Neural crest cell (in vitro differentiated cells): ENCODE data around the gene CAPRIN1. TPM values are rescaled to one million over a fixed set of nuclear protein-coding genes. Genes with fewer than 3 reads are reported as not detected.

Source experiments
- DNase-seq: peaks from one replicate; pipeline ENCODE4 v3.0.0; 2021; ENCODE audit warnings: low read depth, mixed read lengths, low spot score
- H3K27ac Mint-ChIP-seq: one replicate; pipeline ENCODE4 v1.8.0; 2021; ENCODE audit warnings: mild to moderate bottlenecking, mixed read lengths; ENCODE audit not compliant: unreplicated experiment
- H3K27me3 Mint-ChIP-seq: 2 replicates; pipeline ENCODE4 v1.8.0; 2021; ENCODE audit warnings: low read depth, mild to moderate bottlenecking, mixed read lengths
- H3K36me3 Mint-ChIP-seq: 2 replicates; pipeline ENCODE4 v1.8.0; 2021; ENCODE audit warnings: low read depth, mild to moderate bottlenecking, mixed read lengths
- H3K4me1 Mint-ChIP-seq: 2 replicates; pipeline ENCODE4 v1.8.0; 2021; ENCODE audit warnings: mixed read lengths
- H3K4me3 Mint-ChIP-seq: one replicate; pipeline ENCODE4 v1.8.0; 2021; ENCODE audit warnings: mild to moderate bottlenecking, mixed read lengths
- H3K9me3 Mint-ChIP-seq: 2 replicates; pipeline ENCODE4 v1.8.0; 2021; ENCODE audit warnings: mixed read lengths
- total RNA-seq: library from RNA; stranded (reverse); gene quantifications from 2 replicates; pipeline ENCODE4 v1.2.1, GENCODE V29; 2021
- TF ChIP-seq, protein P1 (sequence below): fragments of 200-600 bp; sonication (generic); conservative IDR thresholded peaks from 2 replicates; pipeline ENCODE4 v1.5.0; 2021; ENCODE audit warnings: antibody characterized with exemption, mild to moderate bottlenecking

The CAPRIN1 gene
- total RNA-seq, 1 donor from 2014 or later, result 383 TPM

DNA sequence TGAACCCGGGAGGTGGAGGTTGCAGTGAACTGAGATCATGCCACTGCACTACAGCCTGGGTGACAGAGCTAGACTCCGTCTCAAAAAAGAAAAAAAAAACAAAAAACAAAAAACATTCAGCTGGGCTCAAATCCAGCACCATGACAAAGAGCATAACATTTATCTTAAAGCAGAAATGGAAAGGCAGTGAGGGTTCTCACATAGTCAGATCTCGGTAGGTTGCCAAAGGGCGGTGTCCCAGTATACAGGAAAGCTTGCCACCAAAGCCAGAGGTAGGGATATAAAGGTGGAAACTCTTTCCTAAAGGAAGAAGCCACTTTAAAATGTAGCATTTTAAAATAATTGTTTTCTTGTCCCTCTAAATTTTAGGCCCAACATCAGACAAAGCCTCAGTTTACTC is 22.4 kb upstream of the CAPRIN1 start:
- peaks cover 10% of the 10 kb centered on the region for H3K4me1 Mint-ChIP-seq
- H3K9me3 Mint-ChIP-seq, result no peaks in the 10 kb centered on the region
- DNase-seq, result no peak
- TF ChIP-seq, protein P1, sequence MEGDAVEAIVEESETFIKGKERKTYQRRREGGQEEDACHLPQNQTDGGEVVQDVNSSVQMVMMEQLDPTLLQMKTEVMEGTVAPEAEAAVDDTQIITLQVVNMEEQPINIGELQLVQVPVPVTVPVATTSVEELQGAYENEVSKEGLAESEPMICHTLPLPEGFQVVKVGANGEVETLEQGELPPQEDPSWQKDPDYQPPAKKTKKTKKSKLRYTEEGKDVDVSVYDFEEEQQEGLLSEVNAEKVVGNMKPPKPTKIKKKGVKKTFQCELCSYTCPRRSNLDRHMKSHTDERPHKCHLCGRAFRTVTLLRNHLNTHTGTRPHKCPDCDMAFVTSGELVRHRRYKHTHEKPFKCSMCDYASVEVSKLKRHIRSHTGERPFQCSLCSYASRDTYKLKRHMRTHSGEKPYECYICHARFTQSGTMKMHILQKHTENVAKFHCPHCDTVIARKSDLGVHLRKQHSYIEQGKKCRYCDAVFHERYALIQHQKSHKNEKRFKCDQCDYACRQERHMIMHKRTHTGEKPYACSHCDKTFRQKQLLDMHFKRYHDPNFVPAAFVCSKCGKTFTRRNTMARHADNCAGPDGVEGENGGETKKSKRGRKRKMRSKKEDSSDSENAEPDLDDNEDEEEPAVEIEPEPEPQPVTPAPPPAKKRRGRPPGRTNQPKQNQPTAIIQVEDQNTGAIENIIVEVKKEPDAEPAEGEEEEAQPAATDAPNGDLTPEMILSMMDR, result no peak
- H3K27ac Mint-ChIP-seq, result no peak overlapping the region
- H3K27me3 Mint-ChIP-seq, result no peaks in the 10 kb centered on the region
- H3K36me3 Mint-ChIP-seq, result no peaks in the 10 kb centered on the region
- H3K4me3 Mint-ChIP-seq, result no peak overlapping the region

DNA sequence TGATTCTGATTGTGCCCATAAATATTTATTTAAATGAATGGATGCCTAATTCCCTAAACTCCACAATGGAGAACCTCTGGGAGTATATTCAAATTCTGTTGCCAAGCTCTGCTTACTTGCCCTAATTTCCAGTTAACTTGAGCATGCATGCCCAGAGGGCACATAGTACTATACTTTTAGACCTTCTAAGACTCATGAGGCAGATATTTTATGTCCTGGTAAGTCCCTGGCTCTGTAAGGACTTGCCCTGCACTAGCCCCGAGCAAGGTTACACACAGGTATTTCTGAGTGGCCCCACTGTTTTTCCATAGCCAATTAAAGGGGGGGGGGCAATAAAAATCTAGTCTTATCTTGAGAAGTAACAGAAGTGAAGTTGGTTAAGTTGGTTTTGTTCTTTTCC is 21.1 kb upstream of the CAPRIN1 start:
- Mint-ChIP-seq H3K36me3 (no peaks in the 10 kb centered on the region), H3K27me3 (no peaks in the 10 kb centered on the region), H3K9me3 (no peaks in the 10 kb centered on the region), H3K27ac (no peak overlapping the region), H3K4me3 (no peak overlapping the region), H3K4me1 (peaks cover 10% of the 10 kb centered on the region)
- DNase-seq, result no peak
- TF ChIP-seq, protein P1, result no peak

DNA sequence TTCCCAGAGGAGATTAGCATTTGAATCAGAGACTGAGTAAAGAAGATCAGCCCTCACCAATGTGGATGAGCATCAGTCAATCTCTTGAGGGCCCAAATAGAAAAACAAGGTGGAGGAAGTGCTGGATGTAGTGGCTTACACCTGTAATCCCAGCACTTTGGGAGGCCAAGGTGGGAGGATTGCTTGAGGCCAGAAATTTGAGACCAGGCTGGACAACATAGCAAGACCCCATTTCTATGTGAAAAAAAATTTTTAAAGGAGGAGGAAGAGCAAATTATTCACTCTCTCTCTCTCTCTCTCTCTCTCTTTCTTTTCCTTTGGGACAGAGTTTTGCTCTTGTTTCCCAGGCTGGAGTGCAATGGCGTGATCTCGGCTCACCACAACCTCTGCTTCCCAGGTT is 18.1 kb upstream of the CAPRIN1 start:
- Mint-ChIP-seq H3K36me3 (no peaks in the 10 kb centered on the region), H3K27ac (no peak overlapping the region), H3K27me3 (no peaks in the 10 kb centered on the region), H3K4me3 (no peak overlapping the region), H3K4me1 (peaks cover 3% of the 10 kb centered on the region), H3K9me3 (no peaks in the 10 kb centered on the region)
- DNase-seq, result no peak
- TF ChIP-seq, protein P1, result no peak

DNA sequence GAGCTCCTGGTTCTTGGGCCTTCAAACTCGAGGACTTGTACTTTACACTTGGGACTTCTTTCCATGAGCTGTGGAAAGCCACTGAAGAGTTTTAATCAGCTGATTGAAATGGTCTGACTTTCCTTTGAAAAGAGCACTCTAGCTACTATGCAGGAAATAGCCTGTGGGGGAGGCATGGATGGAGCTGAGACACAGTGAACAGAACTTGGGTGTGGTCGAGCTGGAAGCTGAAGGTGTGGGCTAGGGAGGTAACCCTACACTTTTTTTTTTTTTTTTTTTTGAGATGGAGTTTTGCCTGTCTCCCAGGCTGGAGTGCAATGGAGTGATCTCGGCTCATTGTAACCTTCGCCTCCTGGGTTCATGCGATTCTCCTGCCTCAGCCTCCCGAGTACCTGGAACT is 17.5 kb upstream of the CAPRIN1 start:
- H3K36me3 Mint-ChIP-seq, result no peaks in the 10 kb centered on the region
- H3K9me3 Mint-ChIP-seq, result no peaks in the 10 kb centered on the region
- no peak overlapping the region for H3K4me3 Mint-ChIP-seq
- H3K27me3 Mint-ChIP-seq, result no peaks in the 10 kb centered on the region
- no peak overlapping the region for H3K27ac Mint-ChIP-seq
- H3K4me1 Mint-ChIP-seq, result no peaks in the 10 kb centered on the region
- TF ChIP-seq, protein P1, result no peak
- DNase-seq, result no peak

DNA sequence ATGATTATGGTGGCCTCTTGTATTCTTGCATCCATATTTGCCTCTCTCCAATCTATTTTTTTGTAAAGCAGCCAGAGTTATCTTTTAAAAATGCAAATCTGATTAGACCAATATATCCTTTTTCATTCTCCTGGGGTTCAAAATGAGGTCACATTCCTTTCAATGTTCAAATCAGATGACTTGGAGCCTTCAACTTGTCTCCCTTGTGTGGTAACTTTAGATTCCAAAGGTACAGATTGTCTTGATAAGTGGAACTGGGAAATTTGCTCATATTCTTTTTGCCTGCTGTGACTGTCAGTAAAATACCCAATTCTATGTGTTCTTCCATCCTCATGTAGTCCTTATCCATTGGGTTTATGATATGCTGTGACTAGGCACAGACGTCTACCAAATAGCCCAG is 15.1 kb upstream of the CAPRIN1 start:
- no peaks in the 10 kb centered on the region for H3K36me3 Mint-ChIP-seq
- H3K27me3 Mint-ChIP-seq, result no peaks in the 10 kb centered on the region
- no peak overlapping the region for H3K27ac Mint-ChIP-seq
- no peak for DNase-seq
- no peaks in the 10 kb centered on the region for H3K4me1 Mint-ChIP-seq
- TF ChIP-seq, protein P1, result no peak
- no peak overlapping the region for H3K4me3 Mint-ChIP-seq
- no peaks in the 10 kb centered on the region for H3K9me3 Mint-ChIP-seq

DNA sequence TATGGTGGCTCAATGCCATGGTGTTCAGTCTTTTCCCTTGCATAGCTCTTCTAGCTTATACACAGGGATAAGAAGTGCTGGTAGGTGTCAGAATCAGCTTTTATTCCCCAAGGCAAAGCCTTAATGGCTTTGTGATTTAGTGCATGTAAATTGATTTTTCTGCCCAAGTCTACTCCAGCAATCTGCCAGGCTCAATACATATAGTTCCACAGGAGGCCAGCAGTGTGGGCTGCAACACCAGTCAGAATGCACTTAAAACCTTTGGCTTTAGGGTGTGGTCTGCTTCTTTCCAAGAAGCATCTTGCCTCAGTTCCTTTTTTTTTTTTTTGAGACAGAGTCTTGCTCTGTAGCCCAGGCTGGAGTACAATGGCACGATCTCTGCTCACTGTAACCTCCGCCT is 14.5 kb upstream of the CAPRIN1 start:
- Mint-ChIP-seq H3K9me3 (no peaks in the 10 kb centered on the region), H3K27ac (no peak overlapping the region), H3K36me3 (no peaks in the 10 kb centered on the region), H3K4me3 (no peak overlapping the region), H3K27me3 (no peaks in the 10 kb centered on the region), H3K4me1 (no peaks in the 10 kb centered on the region)
- no peak for DNase-seq
- TF ChIP-seq, protein P1, result no peak
